ENCODE measurements around the gene PRELP.

The PRELP gene

DNA sequence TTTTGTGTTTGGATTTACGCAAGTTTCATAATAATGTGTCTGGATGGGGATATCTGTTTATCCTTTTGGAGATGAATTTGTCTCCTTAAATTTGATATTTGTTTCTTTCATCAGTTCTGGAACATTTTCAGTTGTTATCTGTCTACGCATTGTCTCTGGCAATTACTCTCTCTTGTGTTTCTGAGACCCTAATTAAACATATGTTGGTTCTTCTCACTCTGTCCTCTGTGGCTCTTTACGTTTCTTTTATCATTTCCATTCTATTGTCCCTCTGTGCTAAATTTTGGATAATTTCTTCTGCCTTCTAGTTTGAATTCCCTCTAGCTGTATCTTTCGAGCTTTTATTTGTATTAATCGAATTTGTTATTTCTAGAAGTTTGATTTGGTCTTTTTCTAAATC is 17.5 kb upstream of the PRELP start:
- in situ Hi-C loops (cut with MboI; ENCODE audit: low sequenced_read_pairs, unreplicated experiment) = no loop called here
- no peak for DNase-seq (ENCODE audit: low spot score)
- TF ChIP-seq, protein P1, sequence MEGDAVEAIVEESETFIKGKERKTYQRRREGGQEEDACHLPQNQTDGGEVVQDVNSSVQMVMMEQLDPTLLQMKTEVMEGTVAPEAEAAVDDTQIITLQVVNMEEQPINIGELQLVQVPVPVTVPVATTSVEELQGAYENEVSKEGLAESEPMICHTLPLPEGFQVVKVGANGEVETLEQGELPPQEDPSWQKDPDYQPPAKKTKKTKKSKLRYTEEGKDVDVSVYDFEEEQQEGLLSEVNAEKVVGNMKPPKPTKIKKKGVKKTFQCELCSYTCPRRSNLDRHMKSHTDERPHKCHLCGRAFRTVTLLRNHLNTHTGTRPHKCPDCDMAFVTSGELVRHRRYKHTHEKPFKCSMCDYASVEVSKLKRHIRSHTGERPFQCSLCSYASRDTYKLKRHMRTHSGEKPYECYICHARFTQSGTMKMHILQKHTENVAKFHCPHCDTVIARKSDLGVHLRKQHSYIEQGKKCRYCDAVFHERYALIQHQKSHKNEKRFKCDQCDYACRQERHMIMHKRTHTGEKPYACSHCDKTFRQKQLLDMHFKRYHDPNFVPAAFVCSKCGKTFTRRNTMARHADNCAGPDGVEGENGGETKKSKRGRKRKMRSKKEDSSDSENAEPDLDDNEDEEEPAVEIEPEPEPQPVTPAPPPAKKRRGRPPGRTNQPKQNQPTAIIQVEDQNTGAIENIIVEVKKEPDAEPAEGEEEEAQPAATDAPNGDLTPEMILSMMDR (IDR thresholded peaks at IDR 0.05; ENCODE audit: borderline replicate concordance, control extremely low read depth, extremely low read depth, insufficient read depth, missing control alignments) = no peak

DNA sequence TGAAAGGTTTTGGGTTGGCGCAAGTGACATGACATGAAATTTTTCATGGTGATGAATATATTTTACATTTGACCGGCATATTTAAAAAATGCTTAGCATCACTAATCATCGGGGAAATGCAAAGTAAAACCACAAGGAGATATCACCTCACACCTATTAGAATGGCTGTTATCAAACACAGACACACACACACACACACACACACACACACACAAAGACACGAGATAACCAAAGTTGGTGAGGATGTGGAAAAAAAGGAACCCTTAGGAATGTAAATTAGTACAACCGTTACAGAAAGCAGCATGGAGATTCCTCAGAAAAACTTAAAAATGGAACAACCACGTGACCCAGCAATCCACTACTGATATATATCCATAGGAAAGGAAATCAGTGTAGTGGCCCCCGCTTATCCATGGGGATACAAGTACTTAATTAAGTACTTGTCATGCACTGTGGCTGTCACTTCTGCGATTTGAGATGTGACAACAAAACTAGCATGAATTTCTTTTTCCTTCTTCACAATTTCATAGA is 15.9 kb upstream of the PRELP start:
- DNase-seq (ENCODE audit: low spot score) = no peak
- TF ChIP-seq, protein P1 (IDR thresholded peaks at IDR 0.05; ENCODE audit: borderline replicate concordance, control extremely low read depth, extremely low read depth, insufficient read depth, missing control alignments) = no peak
- in situ Hi-C loops (cut with MboI; ENCODE audit: low sequenced_read_pairs, unreplicated experiment) = no loop called here

DNA sequence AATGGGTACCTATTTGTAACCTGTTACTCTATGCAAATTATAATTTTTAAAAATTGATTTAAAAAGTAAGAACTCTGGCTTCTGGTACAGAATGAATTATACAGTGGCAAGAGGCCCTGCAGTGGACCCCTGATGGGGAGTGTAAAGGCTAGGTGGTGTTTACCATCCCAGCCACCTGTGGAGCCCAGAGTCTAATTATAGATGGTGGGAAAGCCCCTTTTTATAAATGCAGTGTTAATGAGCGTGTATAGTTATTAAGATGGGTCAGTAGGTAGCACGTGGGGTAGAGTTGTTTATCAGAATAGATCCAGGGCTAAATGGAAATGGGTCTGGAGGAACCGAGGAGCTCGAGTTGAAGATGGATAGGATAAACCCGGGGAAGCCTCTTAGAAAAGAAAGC is 13.9 kb upstream of the PRELP start:
- TF ChIP-seq, protein P1 (IDR thresholded peaks at IDR 0.05; ENCODE audit: borderline replicate concordance, control extremely low read depth, extremely low read depth, insufficient read depth, missing control alignments) = no peak
- in situ Hi-C loops (cut with MboI; ENCODE audit: low sequenced_read_pairs, unreplicated experiment) = no loop called here
- DNase-seq (ENCODE audit: low spot score) = no peak

DNA sequence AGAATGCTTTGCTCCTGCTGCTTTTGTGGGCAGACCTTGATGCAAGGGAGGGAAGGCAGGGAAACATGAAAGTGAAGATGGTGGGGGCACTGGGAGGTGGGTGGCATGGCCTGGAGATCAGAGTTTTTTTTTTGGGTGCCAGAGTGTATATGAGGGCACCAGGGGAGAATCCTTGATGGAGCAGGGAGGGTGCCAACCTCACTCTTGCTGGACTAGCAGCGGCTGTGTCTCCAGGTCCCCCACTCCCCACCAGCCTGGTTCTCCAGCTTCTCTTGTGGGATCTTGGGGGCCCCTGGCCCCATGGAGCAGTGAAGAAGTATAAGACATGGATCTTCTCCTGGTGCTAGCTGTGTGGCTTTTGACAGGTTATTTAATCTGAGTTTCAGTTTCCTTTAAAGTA is 13.5 kb upstream of the PRELP start:
- no peak for DNase-seq (ENCODE audit: low spot score)
- TF ChIP-seq, protein P1 (IDR thresholded peaks at IDR 0.05; ENCODE audit: borderline replicate concordance, control extremely low read depth, extremely low read depth, insufficient read depth, missing control alignments) = no peak
- in situ Hi-C loops (cut with MboI; ENCODE audit: low sequenced_read_pairs, unreplicated experiment) = no loop called here

DNA sequence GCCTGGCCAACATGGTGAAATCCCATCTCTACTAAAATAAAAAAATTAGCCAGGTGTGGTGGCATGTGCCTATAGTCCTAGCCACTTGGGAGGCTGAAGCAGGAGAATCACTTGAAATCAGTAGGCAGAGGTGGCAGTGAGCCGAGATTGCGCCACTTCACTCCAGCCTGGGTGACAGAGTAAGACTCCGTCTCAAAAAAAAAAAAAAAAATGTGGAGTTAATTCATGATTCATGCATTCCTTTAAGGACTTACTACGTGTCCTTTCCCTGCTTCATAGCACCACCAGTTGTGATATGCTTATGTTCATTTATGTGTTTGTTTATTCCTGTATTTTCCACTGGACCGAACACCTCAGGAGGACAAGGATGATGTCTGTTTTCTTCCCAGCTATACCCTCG is 12.7 kb upstream of the PRELP start:
- DNase-seq (ENCODE audit: low spot score) = no peak
- in situ Hi-C loops (cut with MboI; ENCODE audit: low sequenced_read_pairs, unreplicated experiment) = no loop called here
- TF ChIP-seq, protein P1 (IDR thresholded peaks at IDR 0.05; ENCODE audit: borderline replicate concordance, control extremely low read depth, extremely low read depth, insufficient read depth, missing control alignments) = no peak

DNA sequence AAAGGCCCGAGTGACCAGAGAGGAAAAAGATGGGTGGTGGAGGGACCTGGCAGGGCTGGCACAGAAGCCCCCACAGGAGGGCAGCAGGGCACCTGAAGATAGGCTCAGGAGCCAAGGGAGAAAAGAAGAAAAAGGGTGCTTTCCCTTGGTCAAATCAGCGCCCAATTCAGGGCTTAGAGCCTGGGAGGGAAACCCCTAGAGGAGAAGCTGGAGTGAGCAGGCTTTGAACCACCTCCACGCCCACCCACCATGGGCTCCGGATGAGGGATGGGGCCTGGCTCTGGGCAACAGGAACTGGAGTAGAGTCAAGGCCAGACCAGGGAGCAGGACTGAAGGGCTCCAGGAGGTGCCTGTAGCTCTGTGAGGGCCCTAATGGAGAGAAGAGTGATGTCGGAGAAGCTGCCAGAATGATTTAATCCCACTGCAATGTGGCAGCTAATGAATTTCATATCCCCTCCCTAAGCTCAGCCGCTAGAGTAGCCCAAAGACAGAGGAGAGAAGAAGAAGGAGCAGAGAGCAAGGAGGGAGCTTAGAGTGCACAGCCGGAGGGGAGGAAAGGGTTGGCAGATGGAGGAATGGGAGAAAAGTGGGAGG is 12.0 kb upstream of the PRELP start:
- DNase-seq (ENCODE audit: low spot score) = no peak
- TF ChIP-seq, protein P1 (IDR thresholded peaks at IDR 0.05; ENCODE audit: borderline replicate concordance, control extremely low read depth, extremely low read depth, insufficient read depth, missing control alignments) = no peak
- in situ Hi-C loops (cut with MboI; ENCODE audit: low sequenced_read_pairs, unreplicated experiment) = no loop called here
